ENCODE data around the gene MYO6. TPM values are rescaled to one million over a fixed set of nuclear protein-coding genes. Genes with fewer than 3 reads are reported as not detected.

Gene MYO6
- total RNA-seq, 1 experiment from 2014 or later: 2.0 TPM

DNA sequence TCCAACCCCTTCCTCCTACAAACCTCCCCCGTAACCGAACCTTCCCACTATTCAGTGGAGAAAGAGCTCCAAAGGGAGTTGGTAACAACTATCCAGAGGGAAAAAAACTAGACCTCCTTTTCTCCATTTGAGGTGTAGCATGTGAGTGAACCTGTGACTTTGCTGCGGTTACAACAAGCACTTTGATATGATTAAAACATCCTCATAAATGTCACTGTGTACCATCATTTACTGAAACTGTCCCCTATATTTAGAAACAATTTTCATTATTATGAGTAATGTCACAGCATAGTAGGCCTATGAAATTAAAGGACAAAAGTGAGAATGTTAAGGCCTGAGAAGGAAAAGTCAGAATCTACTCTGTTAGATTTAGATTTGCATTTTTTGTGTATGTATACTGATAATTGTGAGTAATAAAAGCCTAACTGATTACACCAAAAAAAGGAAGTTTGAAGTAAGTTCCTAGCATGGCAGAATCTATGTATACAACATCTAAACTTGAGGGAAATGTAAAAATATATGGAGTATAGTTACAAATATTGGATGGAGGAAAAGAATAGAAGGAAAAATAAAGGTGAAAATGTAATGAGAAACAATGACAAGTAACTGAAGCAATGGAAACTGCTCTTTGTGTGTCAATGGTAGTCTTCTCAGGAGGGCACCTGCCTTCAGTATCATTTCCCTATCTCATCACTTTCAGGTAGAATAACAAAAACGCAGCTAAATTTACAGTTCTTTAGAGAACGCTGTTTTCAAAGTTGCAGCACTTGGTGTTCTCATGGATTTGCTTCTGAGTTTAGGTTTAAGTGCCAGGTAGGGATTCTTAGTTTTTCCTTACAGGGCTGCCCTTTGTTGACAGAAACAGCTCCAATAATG, 177.5 kb downstream of the MYO6 start:
- DNase-seq: peak; percentile 24

DNA sequence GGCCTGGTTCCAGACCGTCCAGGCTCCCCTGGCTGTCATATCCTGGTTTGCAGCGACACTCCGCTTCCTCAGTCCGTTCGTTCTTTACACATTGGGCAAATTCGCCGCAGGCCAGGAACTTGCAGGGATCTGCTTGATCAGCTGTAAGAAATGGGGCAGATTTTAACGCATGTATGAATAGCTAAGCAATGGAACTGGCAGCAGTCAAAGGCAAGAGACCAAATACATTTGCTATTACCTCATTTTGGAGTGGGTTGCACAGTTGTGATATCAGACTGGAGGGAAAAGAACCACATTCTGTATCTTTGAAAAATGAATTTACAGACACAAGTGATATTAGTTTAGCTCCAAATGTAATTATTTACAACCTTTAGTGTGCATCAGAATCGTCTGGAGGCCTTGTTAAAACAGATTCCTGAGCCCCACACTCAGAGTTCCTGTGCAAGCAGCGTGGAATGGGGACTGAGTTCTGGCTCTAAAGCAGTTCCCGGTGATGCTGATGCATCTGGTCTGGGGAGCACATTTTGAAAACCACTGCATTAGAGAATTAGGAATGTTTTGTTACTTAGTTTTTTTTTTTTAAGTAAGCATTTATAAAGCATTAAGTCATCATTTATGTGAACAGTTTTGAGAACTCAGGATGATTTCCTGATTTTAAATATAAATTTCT, 182.1 kb downstream of the MYO6 start:
- DNase-seq: no peak
- Histone ChIP-seq H3K4me2 (ENCODE audit: low read depth, low read length, poor library complexity, severe bottlenecking) (no peak overlapping the region), H3K9me2 (replicated peaks; ENCODE audit: insufficient read depth, low read length) (no peaks in the 10 kb centered on the region), H3K4me1 (ENCODE audit: low read length) (no peaks in the 10 kb centered on the region), H3K9ac (ENCODE audit: low read length) (no peak overlapping the region), H4K20me1 (ENCODE audit: insufficient read depth, low read depth, low read length) (no peaks in the 10 kb centered on the region), H3K27me3 (ENCODE audit: low read length) (no peaks in the 10 kb centered on the region), H3K36me3 (ENCODE audit: insufficient read depth, low read length) (no peaks in the 10 kb centered on the region), H3K27ac (ENCODE audit: low read length) (no peak overlapping the region), H3K79me2 (ENCODE audit: low read length) (no peaks in the 10 kb centered on the region), H2AFZ (ENCODE audit: low read length) (no peak overlapping the region), H3K9me3 (ENCODE audit: low read length) (no peaks in the 10 kb centered on the region), H3K4me3 (ENCODE audit: low read length) (no peak overlapping the region)

More for the DNA sequence above, 177.5 kb downstream of the MYO6 start:
- Histone ChIP-seq H3K36me3 (ENCODE audit: insufficient read depth, low read length) (no peaks in the 10 kb centered on the region), H3K9me3 (ENCODE audit: low read length) (no peaks in the 10 kb centered on the region), H2AFZ (ENCODE audit: low read length) (no peak overlapping the region), H3K4me3 (ENCODE audit: low read length) (no peak overlapping the region), H3K27me3 (ENCODE audit: low read length) (no peaks in the 10 kb centered on the region), H3K4me1 (ENCODE audit: low read length) (no peaks in the 10 kb centered on the region), H3K27ac (ENCODE audit: low read length) (no peak overlapping the region), H3K9ac (ENCODE audit: low read length) (no peak overlapping the region), H4K20me1 (ENCODE audit: insufficient read depth, low read depth, low read length) (no peaks in the 10 kb centered on the region), H3K4me2 (ENCODE audit: low read depth, low read length, poor library complexity, severe bottlenecking) (no peak overlapping the region), H3K9me2 (replicated peaks; ENCODE audit: insufficient read depth, low read length) (no peaks in the 10 kb centered on the region), H3K79me2 (ENCODE audit: low read length) (no peaks in the 10 kb centered on the region)

DNA sequence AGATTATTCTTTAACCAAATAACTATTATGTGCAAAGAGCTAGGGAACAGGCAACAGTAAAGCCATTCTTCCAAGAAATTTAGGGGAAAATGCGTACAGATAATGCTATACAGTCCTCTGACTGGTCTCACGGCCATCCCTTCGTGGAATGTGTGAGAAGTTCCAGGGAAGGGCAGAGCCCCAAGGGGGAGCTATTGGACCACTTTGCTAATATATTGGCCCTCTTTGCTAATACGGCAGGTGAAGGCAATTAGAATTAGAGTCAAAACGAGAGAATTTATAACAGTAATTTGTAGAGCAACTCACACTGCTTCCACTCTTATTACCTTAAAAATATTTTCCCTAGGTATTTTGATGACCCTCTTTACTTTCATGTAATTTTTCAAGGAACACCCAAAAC, 183.0 kb downstream of the MYO6 start:
- Histone ChIP-seq H3K4me2 (ENCODE audit: low read depth, low read length, poor library complexity, severe bottlenecking) (no peak overlapping the region), H3K4me1 (ENCODE audit: low read length) (no peaks in the 10 kb centered on the region)
- DNase-seq: peak; percentile 72

DNA sequence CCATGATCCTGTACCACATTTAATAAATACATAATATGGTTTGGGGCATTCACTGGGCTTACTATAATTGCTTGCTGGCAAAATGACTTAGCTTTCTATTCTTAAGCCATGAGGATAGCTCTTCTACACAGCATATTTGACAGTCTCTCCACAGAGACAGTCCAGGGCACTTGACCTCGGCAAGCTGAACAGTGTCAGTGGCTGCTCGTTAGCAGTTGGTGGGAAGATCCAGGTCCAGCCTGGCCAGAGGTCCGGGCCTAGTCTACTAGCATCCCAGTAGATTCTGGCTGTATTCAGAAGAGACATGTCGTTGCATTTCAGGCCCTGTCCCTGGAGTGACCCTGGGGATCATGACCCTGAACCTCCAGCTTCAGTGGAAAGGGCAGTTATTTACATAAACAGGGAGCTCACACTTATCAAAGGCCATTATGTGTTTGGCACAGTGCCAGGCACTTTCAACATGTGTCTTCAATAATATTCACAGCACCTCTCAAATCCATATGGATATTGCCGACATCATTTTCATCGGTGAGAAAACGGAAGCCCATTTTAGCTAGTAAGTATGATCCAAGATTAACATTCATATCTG, 184.4 kb downstream of the MYO6 start:
- Histone ChIP-seq H3K9me3 (ENCODE audit: low read length) (no peaks in the 10 kb centered on the region), H4K20me1 (ENCODE audit: insufficient read depth, low read depth, low read length) (no peaks in the 10 kb centered on the region), H3K9ac (ENCODE audit: low read length) (no peak overlapping the region), H3K4me3 (ENCODE audit: low read length) (no peak overlapping the region), H3K27ac (ENCODE audit: low read length) (no peak overlapping the region), H3K27me3 (ENCODE audit: low read length) (no peaks in the 10 kb centered on the region), H3K9me2 (replicated peaks; ENCODE audit: insufficient read depth, low read length) (no peaks in the 10 kb centered on the region), H3K4me2 (ENCODE audit: low read depth, low read length, poor library complexity, severe bottlenecking) (no peak overlapping the region), H3K36me3 (ENCODE audit: insufficient read depth, low read length) (no peaks in the 10 kb centered on the region), H2AFZ (ENCODE audit: low read length) (no peak overlapping the region), H3K79me2 (ENCODE audit: low read length) (no peaks in the 10 kb centered on the region), H3K4me1 (ENCODE audit: low read length) (no peaks in the 10 kb centered on the region)
- no peak for DNase-seq

More for the DNA sequence above, 183.0 kb downstream of the MYO6 start:
- Histone ChIP-seq H2AFZ (ENCODE audit: low read length) (no peak overlapping the region), H3K4me3 (ENCODE audit: low read length) (no peak overlapping the region), H3K27ac (ENCODE audit: low read length) (no peak overlapping the region), H3K9me2 (replicated peaks; ENCODE audit: insufficient read depth, low read length) (no peaks in the 10 kb centered on the region), H3K9me3 (ENCODE audit: low read length) (no peaks in the 10 kb centered on the region), H4K20me1 (ENCODE audit: insufficient read depth, low read depth, low read length) (no peaks in the 10 kb centered on the region), H3K27me3 (ENCODE audit: low read length) (no peaks in the 10 kb centered on the region), H3K79me2 (ENCODE audit: low read length) (no peaks in the 10 kb centered on the region), H3K36me3 (ENCODE audit: insufficient read depth, low read length) (no peaks in the 10 kb centered on the region), H3K9ac (ENCODE audit: low read length) (no peak overlapping the region)

DNA sequence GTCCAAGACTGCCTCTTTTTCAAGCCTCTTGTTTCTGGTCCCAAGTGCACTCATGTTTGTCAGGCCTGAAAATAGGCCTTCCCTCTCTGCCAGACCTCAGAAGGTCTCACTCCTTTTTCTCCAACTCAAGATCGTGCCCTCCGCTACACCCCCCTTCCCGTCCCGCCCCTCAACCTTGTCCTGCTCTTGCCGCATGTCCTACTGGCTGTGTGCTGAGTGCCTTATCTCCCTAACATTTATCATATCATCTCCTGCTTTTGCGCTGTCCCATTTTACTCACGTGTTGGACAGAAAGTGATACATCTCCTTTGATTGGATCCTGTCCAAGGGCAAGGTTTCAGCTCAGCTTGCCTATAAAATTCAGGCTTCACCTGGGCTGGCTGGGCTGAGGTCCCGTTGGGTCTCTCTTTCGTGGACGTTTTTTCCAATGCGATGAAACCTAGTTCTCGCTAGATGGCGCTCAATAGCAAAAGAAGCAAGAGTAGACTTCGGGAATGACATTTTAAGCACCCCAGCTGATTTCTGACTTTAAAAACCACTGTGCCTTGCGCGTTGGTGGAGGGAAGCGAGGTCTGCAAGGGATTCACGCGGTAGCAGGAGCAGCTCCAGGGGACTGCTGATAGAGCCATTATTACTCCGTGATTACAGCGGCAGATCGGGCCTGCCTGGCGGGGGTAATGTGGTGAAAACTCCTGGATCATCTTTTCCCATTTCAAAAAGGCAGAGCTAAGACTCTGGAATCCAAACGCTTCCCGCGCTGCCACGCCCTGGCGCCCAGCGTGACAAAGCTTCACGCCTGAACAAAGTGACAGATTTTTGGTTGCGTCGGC, 185.8 kb downstream of the MYO6 start:
- H3K4me1 ChIP-seq (ENCODE audit: low read length): no peaks in the 10 kb centered on the region
- DNase-seq: peak; percentile 85
- no peak overlapping the region for H3K9ac ChIP-seq (ENCODE audit: low read length)
- H3K27ac ChIP-seq (ENCODE audit: low read length): no peak overlapping the region
- no peaks in the 10 kb centered on the region for H3K9me3 ChIP-seq (ENCODE audit: low read length)
- no peak overlapping the region for H2AFZ ChIP-seq (ENCODE audit: low read length)
- no peak overlapping the region for H3K4me2 ChIP-seq (ENCODE audit: low read depth, low read length, poor library complexity, severe bottlenecking)
- no peaks in the 10 kb centered on the region for H3K27me3 ChIP-seq (ENCODE audit: low read length)
- H3K36me3 ChIP-seq (ENCODE audit: insufficient read depth, low read length): no peaks in the 10 kb centered on the region
- no peaks in the 10 kb centered on the region for H4K20me1 ChIP-seq (ENCODE audit: insufficient read depth, low read depth, low read length)
- H3K4me3 ChIP-seq (ENCODE audit: low read length): no peak overlapping the region
- H3K9me2 ChIP-seq (replicated peaks; ENCODE audit: insufficient read depth, low read length): no peaks in the 10 kb centered on the region
- no peaks in the 10 kb centered on the region for H3K79me2 ChIP-seq (ENCODE audit: low read length)

DNA sequence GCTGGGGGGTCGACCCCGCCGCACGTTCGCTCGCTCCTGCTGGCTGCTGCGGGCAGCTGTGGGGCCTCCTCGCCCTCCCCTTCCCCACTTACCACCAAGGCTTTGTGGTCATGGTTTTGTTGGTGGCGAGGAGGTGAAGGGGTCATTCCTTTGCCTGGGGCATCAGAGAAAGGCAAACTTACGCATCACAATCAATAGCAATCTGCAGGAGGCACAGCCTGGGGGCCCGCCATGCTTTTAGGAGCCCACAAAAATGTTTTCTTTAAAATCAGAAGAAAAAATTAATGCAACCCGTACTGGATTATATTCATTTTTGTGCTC, 186.4 kb downstream of the MYO6 start:
- Histone ChIP-seq H3K4me2 (ENCODE audit: low read depth, low read length, poor library complexity, severe bottlenecking) (no peak overlapping the region), H3K4me3 (ENCODE audit: low read length) (no peak overlapping the region), H3K79me2 (ENCODE audit: low read length) (no peaks in the 10 kb centered on the region), H4K20me1 (ENCODE audit: insufficient read depth, low read depth, low read length) (no peaks in the 10 kb centered on the region), H3K27ac (ENCODE audit: low read length) (no peak overlapping the region), H3K9me3 (ENCODE audit: low read length) (no peaks in the 10 kb centered on the region), H3K36me3 (ENCODE audit: insufficient read depth, low read length) (no peaks in the 10 kb centered on the region), H3K9ac (ENCODE audit: low read length) (no peak overlapping the region), H3K9me2 (replicated peaks; ENCODE audit: insufficient read depth, low read length) (no peaks in the 10 kb centered on the region), H2AFZ (ENCODE audit: low read length) (no peak overlapping the region), H3K4me1 (ENCODE audit: low read length) (no peaks in the 10 kb centered on the region), H3K27me3 (ENCODE audit: low read length) (no peaks in the 10 kb centered on the region)
- no peak for DNase-seq

DNA sequence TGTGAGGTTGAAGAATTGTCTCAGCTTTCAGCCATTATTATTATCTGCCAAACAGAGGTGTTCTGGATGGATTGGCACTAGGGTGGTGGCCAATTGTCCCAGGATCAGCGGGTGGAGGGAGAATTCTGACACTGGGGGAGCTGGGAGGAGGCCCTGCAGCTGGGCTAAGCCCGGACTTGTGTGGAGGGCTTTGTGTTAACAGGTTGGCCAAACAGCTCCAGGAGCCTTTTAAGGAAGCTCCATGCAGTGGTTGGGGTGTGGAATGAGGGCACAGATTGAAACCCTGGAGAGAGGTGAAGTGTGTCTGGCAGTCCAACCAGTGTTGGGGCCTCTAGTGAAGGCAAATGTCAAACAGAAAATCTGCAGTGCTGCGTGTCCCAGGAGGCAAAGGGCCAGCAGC, 187.6 kb downstream of the MYO6 start:
- no peak overlapping the region for H2AFZ ChIP-seq (ENCODE audit: low read length)
- no peaks in the 10 kb centered on the region for H3K79me2 ChIP-seq (ENCODE audit: low read length)
- no peaks in the 10 kb centered on the region for H3K27me3 ChIP-seq (ENCODE audit: low read length)
- H3K4me1 ChIP-seq (ENCODE audit: low read length): no peaks in the 10 kb centered on the region
- no peaks in the 10 kb centered on the region for H3K9me2 ChIP-seq (replicated peaks; ENCODE audit: insufficient read depth, low read length)
- no peak overlapping the region for H3K4me2 ChIP-seq (ENCODE audit: low read depth, low read length, poor library complexity, severe bottlenecking)
- no peaks in the 10 kb centered on the region for H3K36me3 ChIP-seq (ENCODE audit: insufficient read depth, low read length)
- no peaks in the 10 kb centered on the region for H3K9me3 ChIP-seq (ENCODE audit: low read length)
- H4K20me1 ChIP-seq (ENCODE audit: insufficient read depth, low read depth, low read length): no peaks in the 10 kb centered on the region
- H3K9ac ChIP-seq (ENCODE audit: low read length): no peak overlapping the region
- H3K4me3 ChIP-seq (ENCODE audit: low read length): no peak overlapping the region
- no peak for DNase-seq
- no peak overlapping the region for H3K27ac ChIP-seq (ENCODE audit: low read length)

DNA sequence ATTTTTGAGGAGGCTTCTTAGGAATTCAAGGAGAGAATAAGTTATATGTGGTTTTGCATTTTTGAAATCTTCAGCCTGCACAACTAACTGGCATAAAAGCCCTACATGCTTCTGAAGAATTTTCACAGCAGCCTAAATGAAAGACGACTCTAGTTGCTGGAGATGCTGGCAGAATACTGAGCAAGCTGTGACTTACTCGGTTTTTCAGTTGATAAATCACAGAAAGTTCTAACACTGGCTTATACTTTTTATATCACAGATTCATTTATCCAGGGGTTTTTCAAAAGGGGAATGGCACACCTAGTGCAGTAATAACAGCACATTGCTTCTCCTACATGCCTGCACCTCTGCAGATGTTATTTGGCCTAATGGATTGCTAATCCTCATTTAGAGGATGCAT, 188.8 kb downstream of the MYO6 start:
- Histone ChIP-seq H3K4me1 (ENCODE audit: low read length) (no peaks in the 10 kb centered on the region), H3K9me3 (ENCODE audit: low read length) (no peaks in the 10 kb centered on the region), H4K20me1 (ENCODE audit: insufficient read depth, low read depth, low read length) (no peaks in the 10 kb centered on the region), H3K27me3 (ENCODE audit: low read length) (no peaks in the 10 kb centered on the region), H3K9ac (ENCODE audit: low read length) (no peak overlapping the region), H3K36me3 (ENCODE audit: insufficient read depth, low read length) (no peaks in the 10 kb centered on the region), H3K4me2 (ENCODE audit: low read depth, low read length, poor library complexity, severe bottlenecking) (no peak overlapping the region), H3K79me2 (ENCODE audit: low read length) (no peaks in the 10 kb centered on the region), H2AFZ (ENCODE audit: low read length) (no peak overlapping the region), H3K27ac (ENCODE audit: low read length) (no peak overlapping the region), H3K4me3 (ENCODE audit: low read length) (no peak overlapping the region), H3K9me2 (replicated peaks; ENCODE audit: insufficient read depth, low read length) (no peaks in the 10 kb centered on the region)
- DNase-seq: no peak

Data from Karpas-422 (cell line).